ENCODE data around the gene PHLDA2. TPM values are rescaled to one million over a fixed set of nuclear protein-coding genes. Genes with fewer than 3 reads are reported as not detected.

PHLDA2 gene
- total RNA-seq, 3 donors from 2014 or later: 2.0 to 2.3 TPM; not detected in 1

DNA sequence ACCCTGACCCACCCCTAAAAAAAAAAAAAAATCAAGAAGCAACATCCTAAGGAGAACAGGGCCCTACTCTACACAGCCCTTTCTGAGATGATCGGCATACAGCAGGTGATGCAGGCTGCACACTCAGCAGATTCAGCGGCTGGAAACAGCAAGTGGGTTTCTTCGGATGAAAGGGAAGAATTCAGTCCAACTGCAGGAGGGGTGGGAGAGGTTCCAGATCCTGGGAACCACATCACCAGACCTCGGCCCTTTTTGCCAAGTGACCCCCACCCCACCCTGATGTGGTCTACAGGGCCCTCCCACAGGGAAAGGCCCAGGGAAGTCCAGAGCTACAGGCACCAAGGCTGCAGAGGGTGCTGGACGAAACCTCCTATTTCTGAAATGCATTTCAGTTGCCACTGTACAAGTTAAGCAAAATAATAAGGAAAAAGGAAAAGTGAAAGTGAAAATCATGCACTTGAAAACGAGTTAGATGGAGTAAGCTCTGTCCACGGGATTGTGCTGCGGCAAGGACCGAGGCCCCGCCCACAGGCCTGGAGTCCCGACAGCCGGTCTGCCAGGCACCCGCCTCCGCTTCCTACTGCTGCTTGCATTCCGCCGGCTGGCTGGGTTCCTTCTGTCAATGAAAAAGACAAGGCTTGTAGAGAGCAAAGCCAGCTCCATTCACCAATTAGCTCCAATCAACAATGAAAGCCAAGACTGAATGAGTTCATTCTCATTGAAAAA is 16.0 kb upstream of the PHLDA2 start:
- Histone ChIP-seq H3K9me3 (no peaks in the 10 kb centered on the region), H3K36me3 (no peaks in the 10 kb centered on the region), H3K4me1 (peaks cover 6 to 10% of the 10 kb centered on the region in 2 donors), H3K27ac (peak overlapping the region; percentile 35 to 46), H3K4me3 (peak overlapping the region; percentile 14 to 58 (median 32)), H3K27me3 (no peaks in the 10 kb centered on the region)
- TF ChIP-seq, protein P1, sequence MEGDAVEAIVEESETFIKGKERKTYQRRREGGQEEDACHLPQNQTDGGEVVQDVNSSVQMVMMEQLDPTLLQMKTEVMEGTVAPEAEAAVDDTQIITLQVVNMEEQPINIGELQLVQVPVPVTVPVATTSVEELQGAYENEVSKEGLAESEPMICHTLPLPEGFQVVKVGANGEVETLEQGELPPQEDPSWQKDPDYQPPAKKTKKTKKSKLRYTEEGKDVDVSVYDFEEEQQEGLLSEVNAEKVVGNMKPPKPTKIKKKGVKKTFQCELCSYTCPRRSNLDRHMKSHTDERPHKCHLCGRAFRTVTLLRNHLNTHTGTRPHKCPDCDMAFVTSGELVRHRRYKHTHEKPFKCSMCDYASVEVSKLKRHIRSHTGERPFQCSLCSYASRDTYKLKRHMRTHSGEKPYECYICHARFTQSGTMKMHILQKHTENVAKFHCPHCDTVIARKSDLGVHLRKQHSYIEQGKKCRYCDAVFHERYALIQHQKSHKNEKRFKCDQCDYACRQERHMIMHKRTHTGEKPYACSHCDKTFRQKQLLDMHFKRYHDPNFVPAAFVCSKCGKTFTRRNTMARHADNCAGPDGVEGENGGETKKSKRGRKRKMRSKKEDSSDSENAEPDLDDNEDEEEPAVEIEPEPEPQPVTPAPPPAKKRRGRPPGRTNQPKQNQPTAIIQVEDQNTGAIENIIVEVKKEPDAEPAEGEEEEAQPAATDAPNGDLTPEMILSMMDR (IDR thresholded peaks at IDR 0.05): no peak
- TF ChIP-seq POLR2AphosphoS5 (IDR thresholded peaks at IDR 0.05): no peak
- TF ChIP-seq POLR2A (IDR thresholded peaks at IDR 0.05): no peak
- peak; percentile 89 to 92 for DNase-seq (ENCODE audit: low spot score in 2 of 2)
- intact Hi-C loops (cut with DNase I; ENCODE audit: low total_unique reads): no loop called here

DNA sequence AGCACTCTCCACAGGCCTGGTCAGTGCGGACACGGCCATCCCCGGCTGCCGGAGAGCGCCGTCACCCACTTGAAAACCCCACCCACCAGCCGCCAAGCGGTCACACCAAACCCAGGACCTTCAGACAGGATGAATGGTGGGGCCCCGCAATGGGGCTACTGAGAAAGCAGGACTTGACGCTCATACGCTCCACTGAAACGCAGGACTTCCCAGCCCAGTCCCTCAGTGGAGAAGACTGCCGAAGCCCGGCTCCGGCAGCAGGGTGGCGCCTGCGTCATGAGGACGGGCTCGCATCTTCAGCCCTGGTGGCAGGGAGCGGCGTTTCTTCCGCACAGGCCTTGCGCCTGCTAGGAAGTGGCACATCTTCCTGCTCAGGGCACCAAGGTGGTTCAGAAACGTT is 15.3 kb upstream of the PHLDA2 start:
- Histone ChIP-seq H3K4me1 (peaks cover 6 to 10% of the 10 kb centered on the region in 2 donors), H3K27ac (peak overlapping the region; percentile 29 to 35), H3K9me3 (no peaks in the 10 kb centered on the region), H3K36me3 (no peaks in the 10 kb centered on the region), H3K4me3 (no peak overlapping the region), H3K27me3 (no peaks in the 10 kb centered on the region)
- no peak for DNase-seq (ENCODE audit: low spot score in 2 of 2)
- intact Hi-C loops (cut with DNase I; ENCODE audit: low total_unique reads): no loop called here
- TF ChIP-seq, protein P1 (IDR thresholded peaks at IDR 0.05): no peak
- no peak for TF ChIP-seq POLR2A (IDR thresholded peaks at IDR 0.05)
- TF ChIP-seq POLR2AphosphoS5 (IDR thresholded peaks at IDR 0.05): no peak

DNA sequence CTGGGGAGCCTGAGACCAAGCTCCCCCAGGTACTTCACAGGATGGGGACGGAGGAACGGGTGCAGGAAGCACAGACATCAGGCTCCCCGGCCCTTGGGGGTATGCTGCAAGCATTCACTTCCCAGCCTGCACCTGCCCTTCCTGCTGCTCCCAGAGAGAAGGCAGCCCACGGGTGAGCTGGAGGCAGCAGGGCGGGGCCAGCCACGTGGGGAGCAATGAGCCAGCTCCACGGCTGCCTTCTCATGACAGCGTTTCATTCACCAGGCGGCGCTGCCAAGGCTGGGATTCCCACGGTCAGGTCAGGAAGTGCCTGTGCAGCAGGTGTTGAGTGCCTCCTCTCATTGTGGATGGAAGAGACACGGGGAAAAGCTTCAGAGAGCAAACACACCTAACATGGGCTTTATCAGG is 14.5 kb upstream of the PHLDA2 start:
- DNase-seq (ENCODE audit: low spot score in 2 of 2): no peak

DNA sequence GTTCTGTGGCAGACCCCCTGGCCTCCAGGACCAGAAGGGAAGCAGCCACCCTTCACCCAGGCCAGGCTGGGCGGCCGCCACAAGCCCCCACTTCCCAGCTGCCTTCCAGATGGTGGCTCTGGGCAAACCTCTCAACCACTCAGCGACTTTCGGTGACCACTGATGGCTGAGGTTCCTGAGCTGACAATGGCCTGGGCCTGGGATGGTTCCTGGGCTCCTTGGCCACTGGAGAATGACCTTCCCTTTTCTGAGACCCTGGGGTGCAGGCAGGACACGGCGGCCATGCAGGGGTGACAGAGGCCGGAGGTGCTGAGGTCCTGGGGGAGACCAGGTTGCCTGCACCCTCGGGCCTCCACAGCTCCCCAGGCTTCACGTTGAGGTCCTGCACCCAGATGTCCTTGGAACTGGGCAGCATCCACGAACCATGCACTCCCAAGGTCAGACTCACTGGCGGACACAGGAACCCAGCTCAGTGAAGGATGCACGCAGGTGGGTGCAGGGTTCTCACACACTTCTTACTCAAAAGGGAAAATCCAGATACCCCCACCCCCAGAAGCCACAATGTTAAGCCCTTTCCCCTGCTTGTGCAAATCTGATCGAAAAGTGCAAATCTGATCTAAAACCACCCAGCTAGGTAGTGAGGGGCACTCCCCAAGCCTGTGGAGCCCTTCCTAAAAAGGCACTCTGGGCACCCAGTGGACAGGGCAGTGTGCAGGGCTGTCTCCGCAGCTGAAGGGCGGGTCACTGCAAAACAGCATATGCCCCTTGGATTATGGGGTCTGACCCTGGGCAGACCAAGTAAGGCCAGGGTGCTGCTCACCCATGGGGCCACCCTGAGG is 13.9 kb upstream of the PHLDA2 start:
- Histone ChIP-seq H3K4me3 (no peak overlapping the region), H3K36me3 (no peaks in the 10 kb centered on the region), H3K27me3 (no peaks in the 10 kb centered on the region), H3K4me1 (peaks cover 6 to 10% of the 10 kb centered on the region in 2 donors), H3K27ac (peak overlapping the region in 1 of 2 donors; percentile 11), H3K9me3 (peaks cover 0 to under 1% of the 10 kb centered on the region in 2 donors)
- TF ChIP-seq, protein P1 (IDR thresholded peaks at IDR 0.05): no peak
- TF ChIP-seq POLR2A (IDR thresholded peaks at IDR 0.05) (no peak), POLR2AphosphoS5 (IDR thresholded peaks at IDR 0.05) (no peak)
- no peak for DNase-seq (ENCODE audit: low spot score in 2 of 2)
- intact Hi-C loops (cut with DNase I; ENCODE audit: low total_unique reads): no loop called here

More for the DNA sequence above, 14.5 kb upstream of the PHLDA2 start:
- H3K27me3 ChIP-seq: no peaks in the 10 kb centered on the region
- H3K36me3 ChIP-seq: no peaks in the 10 kb centered on the region
- peaks cover 6 to 10% of the 10 kb centered on the region in 2 donors for H3K4me1 ChIP-seq
- no peak overlapping the region for H3K4me3 ChIP-seq
- H3K27ac ChIP-seq: peak overlapping the region; percentile 11 to 30
- TF ChIP-seq, protein P1 (IDR thresholded peaks at IDR 0.05): no peak
- TF ChIP-seq POLR2A (IDR thresholded peaks at IDR 0.05) (no peak), POLR2AphosphoS5 (IDR thresholded peaks at IDR 0.05) (no peak)
- no peaks in the 10 kb centered on the region for H3K9me3 ChIP-seq
- intact Hi-C loops (cut with DNase I; ENCODE audit: low total_unique reads): no loop called here

DNA sequence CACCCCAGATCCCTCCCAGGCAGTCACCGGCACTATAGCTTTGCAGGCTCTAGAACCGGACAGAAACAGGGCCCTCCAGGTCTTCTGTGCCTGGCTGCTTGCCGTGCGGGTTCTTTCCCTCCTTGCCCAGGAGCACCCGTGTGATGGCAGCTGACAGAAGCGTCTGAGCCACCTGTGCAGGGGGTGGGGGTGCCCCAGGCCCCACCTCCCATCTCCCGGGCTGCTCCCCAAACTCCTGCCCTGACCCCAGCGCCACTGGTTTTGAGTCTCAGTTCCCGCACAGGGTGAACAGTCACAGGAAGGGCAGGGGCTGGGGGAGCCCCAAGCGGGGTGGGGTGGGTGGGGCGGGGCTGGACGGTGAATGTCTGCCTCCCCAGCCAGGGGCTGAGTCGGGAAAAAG is 13.2 kb upstream of the PHLDA2 start:
- peak overlapping the region in 1 of 2 donors; percentile 11 for H3K27ac ChIP-seq
- no peaks in the 10 kb centered on the region for H3K36me3 ChIP-seq
- no peak for DNase-seq (ENCODE audit: low spot score in 2 of 2)
- TF ChIP-seq POLR2A (IDR thresholded peaks at IDR 0.05): no peak
- TF ChIP-seq POLR2AphosphoS5 (IDR thresholded peaks at IDR 0.05): no peak
- TF ChIP-seq, protein P1 (IDR thresholded peaks at IDR 0.05): no peak
- H3K4me3 ChIP-seq: no peak overlapping the region
- H3K4me1 ChIP-seq: peaks cover 6 to 10% of the 10 kb centered on the region in 2 donors
- peaks cover 4 to 7% of the 10 kb centered on the region in 2 donors for H3K9me3 ChIP-seq
- H3K27me3 ChIP-seq: no peaks in the 10 kb centered on the region
- intact Hi-C loops (cut with DNase I; ENCODE audit: low total_unique reads): no loop called here
